IPS DF 4.7 (cell line): ENCODE results near the gene IL1RL2.

ENCODE experiments used
- DNase-seq: peaks from one replicate; pipeline ENCODE4 v3.0.0-alpha.2; 2013; ENCODE audit warnings: low spot score; ENCODE audit errors: extremely low read depth

Gene IL1RL2

DNA sequence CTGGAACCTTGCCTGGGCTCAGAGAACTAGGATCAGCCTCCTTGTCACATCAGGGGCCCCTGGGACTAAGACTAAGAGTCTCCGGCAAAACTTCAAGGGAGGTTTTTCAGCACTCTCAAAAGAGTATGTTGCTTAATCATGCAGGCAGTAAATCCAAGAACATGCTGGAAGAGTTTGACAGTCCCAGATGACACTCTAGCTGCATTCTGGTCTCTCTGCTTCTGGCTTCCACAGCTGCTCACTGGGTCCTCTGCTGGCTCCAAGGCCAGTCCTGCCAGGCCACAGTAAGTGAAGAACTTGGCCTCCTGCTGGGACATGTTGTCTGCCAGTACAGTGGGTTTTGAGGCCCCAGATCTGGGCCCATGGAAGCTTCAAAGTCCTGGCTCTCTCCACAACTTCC lies 79.4 kb downstream of the IL1RL2 start:
- no peak for DNase-seq

DNA sequence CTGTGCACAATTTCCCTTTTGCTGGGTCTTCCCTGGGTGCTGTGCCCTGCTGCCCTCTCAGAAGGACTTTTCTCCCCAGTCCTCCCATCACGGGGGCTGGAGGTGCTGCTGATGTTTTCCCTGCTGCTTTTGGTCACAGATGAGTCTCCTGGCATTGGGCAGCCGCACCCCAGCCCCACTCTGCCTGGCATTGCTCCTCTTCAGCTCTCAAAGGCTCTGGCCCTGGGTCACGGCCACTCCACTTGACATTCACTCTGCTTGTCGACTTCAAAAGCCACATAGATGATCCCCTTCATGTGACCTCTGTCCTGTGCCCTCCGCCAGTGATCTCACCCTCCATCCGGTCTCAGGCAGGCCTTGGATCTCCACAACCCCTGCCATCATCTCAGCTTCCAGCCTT lies 81.0 kb downstream of the IL1RL2 start:
- DNase-seq: no peak

DNA sequence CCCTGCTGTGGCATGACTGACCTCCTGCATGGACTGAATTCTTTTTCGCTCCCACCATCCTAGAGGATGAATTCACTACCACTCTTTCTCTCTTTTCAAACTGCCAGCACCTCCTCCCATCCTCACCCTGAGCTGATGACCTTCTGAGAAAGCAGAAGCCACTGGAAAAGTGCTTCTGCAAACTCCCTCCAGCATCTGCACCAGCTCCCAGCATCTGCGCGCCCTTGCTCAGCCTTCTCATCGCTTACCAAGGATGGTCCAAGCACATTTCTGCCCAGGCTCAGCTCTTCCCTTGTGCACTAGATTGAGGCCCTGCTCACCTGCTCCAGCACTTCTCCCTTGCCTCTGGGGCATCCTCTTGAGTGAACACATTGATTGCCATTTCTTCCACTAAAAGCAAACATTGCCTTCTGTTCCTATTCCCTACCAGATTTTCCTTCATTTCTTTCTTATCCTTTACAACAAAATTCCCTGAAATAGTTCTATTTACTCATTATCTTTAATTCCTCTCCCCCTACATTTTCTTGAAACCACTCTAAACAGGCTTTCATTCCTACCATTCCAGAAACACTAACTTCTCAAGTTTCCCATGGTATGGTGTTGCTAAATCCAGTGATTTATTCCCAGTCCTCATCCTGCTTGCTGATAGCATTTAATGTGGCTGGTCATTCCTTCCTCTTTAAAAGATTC lies 81.8 kb downstream of the IL1RL2 start:
- no peak for DNase-seq

DNA sequence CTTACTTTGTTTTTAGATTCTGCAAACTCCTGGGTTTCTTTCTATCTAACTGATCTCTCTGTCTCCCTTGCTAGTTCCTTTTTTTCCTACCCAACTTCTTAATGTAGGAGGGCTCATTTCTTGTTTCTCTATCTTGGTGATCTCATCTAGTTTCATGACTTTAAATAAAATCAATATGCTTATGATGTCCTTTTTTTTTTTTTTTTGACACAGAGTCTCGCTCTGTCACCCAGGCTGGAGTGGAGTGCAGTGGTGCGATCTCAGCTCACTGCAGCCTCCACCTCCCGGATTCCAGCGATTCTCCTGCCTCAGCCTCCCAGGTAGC lies 82.3 kb downstream of the IL1RL2 start:
- no peak for DNase-seq

DNA sequence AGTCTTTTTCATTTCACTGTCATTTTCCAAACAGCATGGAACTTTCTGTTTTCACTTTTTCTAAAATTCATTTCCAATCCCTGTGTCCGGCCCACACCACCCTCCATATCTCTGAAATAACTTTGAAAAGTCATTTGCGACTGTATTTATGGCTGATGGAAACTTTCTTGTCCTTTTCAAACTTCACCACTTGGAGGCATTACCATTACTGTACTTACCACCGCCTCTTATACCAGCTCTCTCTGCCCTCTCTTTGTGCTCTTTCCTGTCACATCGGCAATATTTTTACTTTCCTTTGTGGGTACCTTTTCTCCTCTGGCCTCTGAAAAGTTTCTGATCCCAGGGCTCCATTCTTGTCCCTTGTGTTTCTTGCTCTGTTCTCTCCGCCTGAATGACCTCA lies 85.0 kb downstream of the IL1RL2 start:
- DNase-seq: no peak

DNA sequence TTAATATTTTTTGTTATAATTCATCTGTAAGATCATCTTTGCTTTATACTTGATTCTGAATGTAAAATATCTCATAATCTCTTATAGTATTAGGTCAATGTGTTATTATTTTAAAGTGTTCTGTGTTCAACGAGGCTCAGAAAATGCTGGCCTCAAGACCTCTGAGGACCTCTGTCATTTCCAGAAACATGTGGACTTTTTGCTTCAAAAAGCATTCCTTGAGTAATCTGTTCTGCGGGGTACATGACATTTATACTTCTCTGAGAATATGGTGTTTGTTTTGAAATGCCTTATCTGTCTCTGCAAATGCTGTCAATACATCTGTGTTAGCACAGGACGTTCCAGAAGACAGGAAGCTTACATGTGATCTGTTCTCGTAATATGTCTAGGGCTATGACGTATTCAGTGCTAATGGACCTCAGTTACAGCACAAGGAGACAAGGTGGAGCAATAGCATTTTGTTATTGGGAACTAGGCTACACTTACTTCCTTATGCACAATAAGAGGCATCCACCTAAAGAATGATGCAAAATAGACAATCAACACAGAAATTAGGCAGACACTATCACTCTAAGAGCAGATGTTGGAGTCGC lies 86.9 kb downstream of the IL1RL2 start:
- DNase-seq: no peak

DNA sequence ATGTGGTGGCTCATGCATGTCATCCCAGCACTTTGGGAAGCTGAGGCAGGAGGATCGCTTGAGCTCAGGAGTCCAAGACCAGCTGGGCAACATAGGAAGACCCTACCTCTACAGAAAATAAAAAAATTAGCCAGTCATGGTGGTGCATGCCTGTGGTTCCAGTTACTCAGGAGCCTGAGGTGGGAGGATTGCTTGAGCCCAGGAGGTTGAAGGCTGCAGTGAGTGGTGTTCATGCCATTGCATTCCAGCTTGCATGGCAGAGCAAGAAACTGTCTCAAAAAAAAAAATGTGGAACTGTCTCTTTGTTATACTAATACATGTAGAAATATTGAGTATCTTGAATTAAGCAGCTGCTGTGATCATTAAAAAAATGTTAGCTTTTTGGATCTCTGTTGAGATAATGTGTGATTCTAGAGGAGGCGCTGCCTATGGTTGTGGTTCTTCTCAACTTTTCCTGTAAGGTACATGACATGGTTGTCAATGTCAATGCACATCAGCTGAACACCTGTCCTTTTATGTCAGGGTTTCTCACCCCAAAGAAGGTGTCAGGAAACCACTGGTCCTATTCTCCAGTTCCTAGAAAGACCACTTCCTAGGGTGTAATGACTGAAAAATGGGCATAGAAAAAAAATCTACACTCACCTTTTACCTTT lies 89.9 kb downstream of the IL1RL2 start:
- no peak for DNase-seq

DNA sequence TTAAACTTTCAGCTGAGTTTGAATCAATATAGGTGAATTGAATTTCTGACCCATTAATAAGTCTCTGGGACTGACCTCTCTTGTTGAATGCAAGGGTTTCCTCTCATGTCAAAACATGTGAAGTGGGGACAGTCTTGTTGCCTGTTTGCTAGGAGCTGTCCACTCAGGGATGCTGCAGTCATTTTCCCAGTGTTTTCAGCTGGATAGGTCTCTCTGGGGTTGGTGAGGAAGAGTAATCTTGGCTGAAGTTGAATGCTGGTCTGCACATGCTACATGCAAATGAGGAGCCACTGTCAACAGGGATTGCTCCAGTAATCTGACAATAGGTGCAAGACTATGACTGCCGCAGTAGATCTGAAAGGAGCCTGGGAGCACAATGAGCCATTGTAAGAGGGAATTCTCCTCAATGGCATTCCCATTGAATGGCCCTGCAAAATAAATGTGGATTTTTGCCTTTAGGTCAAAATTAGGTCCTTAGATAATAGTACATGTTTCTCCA lies 90.4 kb downstream of the IL1RL2 start:
- no peak for DNase-seq

DNA sequence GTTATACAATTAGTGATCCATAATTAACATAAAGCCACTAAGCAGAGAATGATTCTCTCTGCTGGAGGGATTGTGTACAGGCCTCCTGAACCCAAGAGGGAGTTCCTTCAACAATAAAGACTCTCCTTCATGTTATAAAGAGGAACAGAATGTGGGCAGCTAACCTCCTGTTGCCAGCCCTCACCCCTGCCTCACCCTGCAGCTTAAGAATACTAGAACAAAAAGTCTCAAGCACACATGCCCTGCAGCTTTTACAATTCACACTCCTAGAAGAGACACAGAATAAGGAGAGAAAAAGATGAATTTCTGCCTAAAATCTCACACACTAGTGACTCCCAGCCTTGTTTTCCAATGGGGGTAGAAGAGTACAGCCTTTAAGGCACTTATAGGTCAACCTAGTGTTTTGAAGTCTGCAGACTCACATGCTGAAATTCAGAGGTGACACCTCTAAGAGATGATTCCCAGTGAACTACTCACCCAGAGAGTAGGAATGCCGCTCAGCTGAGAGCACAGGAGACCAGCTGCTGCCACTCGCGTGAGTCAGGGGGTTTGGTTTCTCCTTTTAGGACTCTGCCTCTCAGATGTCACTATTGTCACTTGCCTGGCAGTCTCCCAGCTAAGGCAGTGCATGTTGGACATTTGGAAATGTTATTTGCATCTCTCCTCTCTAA lies 92.0 kb downstream of the IL1RL2 start:
- no peak for DNase-seq

DNA sequence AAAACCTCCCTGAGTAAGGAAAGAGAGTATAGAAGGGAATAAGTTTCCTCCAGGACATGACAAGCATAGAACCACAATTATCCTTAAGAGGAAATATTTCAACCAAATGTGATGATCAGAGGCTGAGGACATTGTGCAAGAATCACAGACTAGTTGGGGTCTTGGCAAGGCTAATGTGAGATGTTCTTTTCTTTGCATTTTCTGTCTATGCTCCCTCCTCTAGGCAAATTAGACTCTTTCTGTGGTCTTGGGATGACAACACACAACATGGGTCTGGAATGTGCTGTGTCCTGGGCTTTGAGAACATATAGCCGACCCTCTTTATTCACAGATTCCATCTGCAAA lies 92.5 kb downstream of the IL1RL2 start:
- no peak for DNase-seq

DNA sequence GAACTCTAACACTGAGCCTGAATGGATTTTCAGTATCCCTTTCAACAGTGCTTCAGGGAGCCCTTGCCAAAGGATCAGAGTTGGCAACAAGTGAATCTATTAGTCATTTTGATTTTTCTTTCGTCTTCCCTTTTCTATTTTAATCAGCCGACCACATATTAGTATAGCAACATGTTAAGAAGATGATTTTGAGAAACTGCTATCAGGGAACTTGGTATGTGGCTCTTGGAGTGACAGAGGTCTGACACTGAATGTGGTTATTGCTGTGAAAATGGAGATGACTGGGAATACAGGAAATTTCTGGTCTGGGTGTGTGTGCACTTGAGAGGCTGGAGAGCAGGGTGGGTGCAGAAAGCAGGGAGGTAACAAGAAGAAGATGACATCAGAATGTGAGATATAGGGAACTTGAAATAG lies 95.9 kb downstream of the IL1RL2 start:
- DNase-seq: no peak

DNA sequence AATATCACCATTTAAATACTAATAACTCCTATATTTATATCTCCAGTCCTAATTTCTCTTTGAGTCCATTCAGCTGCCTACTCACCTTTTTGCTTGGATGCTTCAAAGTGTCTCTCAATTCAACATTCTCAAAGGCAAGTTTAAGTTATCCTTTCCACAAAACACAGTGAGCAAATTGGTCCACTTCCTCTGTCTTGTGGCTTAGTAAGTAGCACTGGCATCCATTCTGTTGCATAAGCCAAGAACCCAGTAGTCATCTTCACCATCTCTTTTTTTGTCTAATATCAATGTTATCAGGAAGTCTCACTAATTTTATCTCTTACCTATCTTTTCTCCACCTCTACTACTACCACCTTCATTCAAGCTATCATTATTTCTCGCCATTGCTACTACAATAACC lies 97.2 kb downstream of the IL1RL2 start:
- DNase-seq: no peak

DNA sequence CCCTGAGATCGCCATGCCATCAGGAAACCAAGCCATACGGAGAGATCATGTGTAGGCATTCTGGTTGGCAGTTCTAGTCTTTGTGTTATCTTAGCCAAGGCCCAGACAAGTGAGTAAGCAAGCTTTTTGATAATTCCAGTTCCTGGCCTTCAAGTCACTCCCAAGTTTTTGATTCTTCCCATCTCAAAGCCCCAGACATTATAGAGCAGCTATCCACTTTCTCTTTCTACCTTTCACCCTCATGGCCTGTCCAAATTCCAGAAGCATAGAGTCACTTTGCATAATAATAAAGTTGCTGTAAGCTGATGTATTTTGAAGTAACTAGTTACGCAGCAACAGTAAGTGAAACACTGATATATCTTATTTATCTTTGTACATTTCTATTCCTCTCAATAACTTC lies 97.8 kb downstream of the IL1RL2 start:
- no peak for DNase-seq

DNA sequence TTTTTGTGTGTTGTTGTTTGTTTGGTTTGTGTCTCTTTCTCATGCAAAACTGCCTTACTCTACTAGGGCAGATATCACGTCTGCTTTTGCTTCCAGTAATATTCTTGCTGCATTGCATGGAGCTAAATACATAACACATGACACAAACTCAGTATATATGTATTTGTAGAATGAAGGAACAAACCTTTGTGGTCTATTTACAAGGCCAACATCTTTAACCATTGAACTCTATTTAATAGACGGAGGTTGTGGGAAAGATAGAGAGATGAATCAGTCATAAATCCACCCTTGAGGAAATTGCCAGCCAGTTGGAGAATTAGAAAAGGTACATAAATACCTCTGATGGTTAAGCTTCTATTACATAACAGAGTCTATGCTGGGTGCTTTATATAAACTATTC lies 98.5 kb downstream of the IL1RL2 start:
- DNase-seq: no peak

DNA sequence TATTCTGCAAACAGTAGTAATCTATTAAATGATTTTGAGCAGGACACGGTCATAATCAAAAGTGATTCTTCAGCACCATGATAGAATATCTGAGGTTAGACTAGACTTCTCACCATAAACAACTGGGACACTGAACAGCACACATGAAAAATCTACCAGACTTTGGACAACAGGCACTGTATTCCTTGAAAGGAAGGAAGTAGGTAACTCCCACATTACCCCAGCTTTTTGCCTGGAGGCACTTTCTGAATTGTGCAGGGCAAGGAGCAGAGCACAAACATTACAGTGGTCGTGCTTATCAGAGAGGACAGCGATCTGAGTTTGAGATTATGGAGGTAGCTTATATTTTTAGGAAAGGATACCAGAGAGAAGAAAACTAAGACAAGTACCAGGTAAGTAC lies 99.2 kb downstream of the IL1RL2 start:
- DNase-seq: no peak

DNA sequence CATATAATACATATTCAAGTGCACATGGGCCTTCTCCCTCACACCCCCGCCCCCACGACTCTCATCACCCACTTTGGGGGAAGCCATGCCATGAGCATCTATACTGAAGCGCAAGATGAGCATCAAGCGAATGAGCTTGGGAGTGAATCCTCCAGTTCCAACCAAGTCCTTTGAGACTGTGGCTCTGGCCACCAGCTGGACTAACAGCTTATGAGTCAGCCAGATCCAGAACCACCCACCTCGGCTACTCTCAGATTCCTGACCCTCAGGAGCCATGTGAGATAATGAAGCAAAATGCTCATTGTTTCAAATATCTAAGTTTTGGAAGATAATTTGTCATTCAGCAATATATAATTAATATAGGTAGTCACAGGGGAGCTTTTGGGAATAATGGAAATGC lies 102.3 kb downstream of the IL1RL2 start:
- no peak for DNase-seq
